Measurements from ENCODE around the gene MEI1. TPM values are rescaled to one million over a fixed set of nuclear protein-coding genes. Genes with fewer than 3 reads are reported as not detected.

The MEI1 gene
- total RNA-seq, 1 experiment from 2014 or later: 0.20 TPM

DNA sequence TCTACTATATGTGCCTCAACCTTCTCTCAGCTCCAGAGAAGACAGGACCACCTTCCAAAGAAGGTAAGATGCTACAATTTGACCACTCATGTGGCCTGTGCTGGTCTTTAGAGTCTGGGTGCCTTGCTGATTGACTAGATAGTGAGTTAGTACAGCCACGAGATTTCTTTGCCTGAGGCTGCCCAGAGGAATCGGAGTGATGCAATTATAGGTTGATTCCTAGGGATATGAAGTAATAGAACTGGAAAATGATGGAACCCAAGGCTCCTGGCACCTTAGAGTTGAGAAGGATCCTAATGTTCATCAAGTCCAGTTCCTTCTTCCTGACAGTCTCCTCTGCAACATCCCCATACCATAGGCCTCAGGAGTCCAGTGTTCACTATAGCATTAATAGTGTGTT lies 54.7 kb downstream of the MEI1 start:
- H3K36me3 Mint-ChIP-seq (ENCODE audit: insufficient read depth in 1 of 3, low read depth in 3 of 3): no peaks in the 10 kb centered on the region
- Histone ChIP-seq H3K18ac (ENCODE audit: insufficient read length, low read depth, low read length) (no peak overlapping the region), H2AFZ (ENCODE audit: low read length) (no peak overlapping the region), H4K91ac (ENCODE audit: insufficient read length, low read depth, low read length) (no peak overlapping the region), H2BK120ac (ENCODE audit: low read depth, low read length, poor library complexity, severe bottlenecking) (no peak overlapping the region), H3K23ac (ENCODE audit: insufficient read length, low read depth, low read length) (no peak overlapping the region), H3K56ac (ENCODE audit: insufficient read length, low read depth, low read length) (no peak overlapping the region), H4K20me1 (ENCODE audit: control insufficient read depth, insufficient read depth, insufficient read length) (no peaks in the 10 kb centered on the region), H2BK15ac (ENCODE audit: low read depth, low read length) (no peak overlapping the region), H3K4me2 (ENCODE audit: insufficient read depth, insufficient read length, low read length) (no peak overlapping the region), H4K5ac (ENCODE audit: insufficient read length, low read depth, low read length) (no peak overlapping the region), H3K27me3 (ENCODE audit: insufficient read depth, low read length) (no peaks in the 10 kb centered on the region), H3K27ac (ENCODE audit: insufficient read length, low read depth, low read length) (no peak overlapping the region), H2BK20ac (ENCODE audit: low read depth, low read length, poor library complexity, severe bottlenecking) (no peak overlapping the region), H3K9ac (ENCODE audit: extremely low read depth, insufficient read length, low read length) (no peak overlapping the region), H3T11ph (ENCODE audit: low read length) (no peak overlapping the region), H3K79me1 (ENCODE audit: insufficient read depth, low read depth, low read length, poor library complexity, severe bottlenecking) (no peaks in the 10 kb centered on the region), H3K23me2 (ENCODE audit: insufficient read length, low read depth, low read length, poor library complexity, severe bottlenecking) (no peaks in the 10 kb centered on the region), H2BK12ac (ENCODE audit: insufficient read length, low read depth, low read length) (no peak overlapping the region), H3K9me3 (ENCODE audit: control insufficient read depth, low read depth, low read length) (no peaks in the 10 kb centered on the region), H4K8ac (replicated peaks; ENCODE audit: insufficient read length, low read depth, low read length) (no peak overlapping the region), H3K4ac (ENCODE audit: low read depth, low read length) (no peak overlapping the region), H3K14ac (ENCODE audit: insufficient read depth, low read length) (no peak overlapping the region), H3K79me2 (ENCODE audit: insufficient read depth, low read length) (no peaks in the 10 kb centered on the region), H3K4me1 (ENCODE audit: insufficient read depth, low read length) (peaks cover 5% of the 10 kb centered on the region), H2AK5ac (ENCODE audit: insufficient read length, low read length) (no peak overlapping the region), H2BK5ac (ENCODE audit: insufficient read length, low read length) (no peak overlapping the region)
- H3K4me3 Mint-ChIP-seq: no peak overlapping the region
- peaks cover 11% of the 10 kb centered on the region for H3K27me3 Mint-ChIP-seq (ENCODE audit: low read depth)
- DNase-seq: no peak
- H3K9me3 Mint-ChIP-seq: no peaks in the 10 kb centered on the region
- no peak overlapping the region for H3K27ac Mint-ChIP-seq
- H3K4me1 Mint-ChIP-seq: peaks cover 14 to 20% of the 10 kb centered on the region in 2 experiments
- no CpG with 5 or more reads among the region's 2 CpGs for WGBS (ENCODE audit: extremely low coverage, insufficient read length, low lambda C conversion rate)
- TF ChIP-seq CTCF (conservative IDR thresholded peaks at IDR 0.05): no peak

Data from H9 (cell line).